Measurements from ENCODE around the gene ITM2C.

Gene ITM2C

GRCh38 chr2:230900336-230900995 is 35.7 kb downstream of the ITM2C start:
- Mint-ChIP-seq H3K4me1 (peaks cover 62% of the 10 kb centered on the region), H3K9me3 (no peaks in the 10 kb centered on the region), H3K27ac (peak overlapping the region; percentile 32), H3K27me3 (peaks cover 11% of the 10 kb centered on the region), H3K36me3 (ENCODE audit: low read depth) (no peaks in the 10 kb centered on the region), H3K4me3 (no peak overlapping the region)
- peak; percentile 2 for DNase-seq
- no peak for ATAC-seq

DNA sequence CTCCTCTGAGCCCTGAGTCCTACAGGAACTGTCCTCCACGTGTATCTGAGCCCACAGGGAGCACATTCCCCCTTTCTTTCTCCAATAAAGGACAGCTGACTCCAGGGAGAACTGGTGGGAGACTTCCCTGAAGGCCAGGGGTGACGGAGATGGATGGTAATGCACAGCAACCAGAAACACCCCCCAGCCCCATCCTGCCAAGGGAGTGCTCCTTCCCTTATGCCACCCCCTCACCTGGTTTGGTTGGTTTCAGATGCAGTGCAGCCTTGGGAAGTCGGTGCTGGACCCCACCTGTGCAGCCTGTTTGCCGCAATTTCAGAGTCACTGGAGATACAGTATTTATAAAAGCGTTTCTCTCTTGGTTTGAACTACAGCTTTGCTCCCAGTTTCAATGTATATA is 36.3 kb downstream of the ITM2C start:
- H3K27me3 Mint-ChIP-seq, result peaks cover 11% of the 10 kb centered on the region
- no peaks in the 10 kb centered on the region for H3K9me3 Mint-ChIP-seq
- ATAC-seq (no peak), DNase-seq (peak; percentile 1)
- peaks cover 62% of the 10 kb centered on the region for H3K4me1 Mint-ChIP-seq
- no peak overlapping the region for H3K4me3 Mint-ChIP-seq
- H3K36me3 Mint-ChIP-seq (ENCODE audit: low read depth), result no peaks in the 10 kb centered on the region
- H3K27ac Mint-ChIP-seq, result no peak overlapping the region

GRCh38 chr2:230902180-230902899 is 37.6 kb downstream of the ITM2C start:
- H3K4me1 Mint-ChIP-seq, result peaks cover 72% of the 10 kb centered on the region

DNA sequence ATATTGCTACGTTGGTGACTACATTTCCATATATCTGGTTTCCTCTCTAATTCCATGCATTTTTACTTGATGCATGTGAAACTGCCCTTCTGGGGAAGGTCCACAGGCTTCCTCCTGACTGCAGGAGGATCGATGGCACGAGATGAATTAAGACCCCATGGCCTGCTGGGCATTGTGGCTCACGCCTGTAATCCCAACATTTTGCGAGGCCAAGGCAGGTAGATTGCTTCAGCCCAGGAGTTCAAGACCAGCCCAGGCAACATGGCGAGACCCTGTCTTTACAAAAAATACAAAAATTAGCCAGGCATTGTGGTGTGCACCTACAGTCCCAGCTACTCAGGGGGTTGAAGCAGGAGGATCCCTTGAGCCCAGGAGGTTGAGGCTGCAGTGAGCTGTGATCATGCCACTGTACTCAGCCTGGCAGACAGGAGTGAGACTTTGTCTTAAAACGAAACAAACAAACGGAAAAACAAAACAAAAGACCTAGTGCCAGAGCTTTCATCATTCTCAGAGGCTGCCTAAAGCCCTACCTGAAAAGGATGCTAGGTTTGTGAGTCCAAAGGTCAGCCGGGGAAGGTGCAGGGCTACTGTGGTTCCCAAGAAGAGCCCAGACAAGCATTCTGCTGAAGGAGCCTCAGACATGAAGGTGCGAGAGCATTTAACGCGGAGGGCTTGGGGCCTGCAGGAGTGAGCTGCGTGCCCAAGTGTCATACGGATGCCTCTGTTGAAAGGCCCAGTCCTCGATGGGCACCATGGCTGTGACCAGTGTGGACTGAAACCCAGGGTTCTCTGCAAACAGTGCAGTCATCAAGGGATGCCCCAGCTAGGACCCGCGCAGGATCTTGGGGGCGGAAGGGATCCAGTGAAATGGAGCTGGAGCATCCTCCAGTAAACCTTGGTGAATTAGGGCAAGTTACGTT is 38.7 kb downstream of the ITM2C start:
- Mint-ChIP-seq H3K36me3 (ENCODE audit: low read depth) (no peaks in the 10 kb centered on the region), H3K4me3 (no peak overlapping the region), H3K9me3 (no peaks in the 10 kb centered on the region), H3K4me1 (peaks cover 79% of the 10 kb centered on the region), H3K27me3 (peaks cover 11% of the 10 kb centered on the region), H3K27ac (no peak overlapping the region)
- ATAC-seq, result no peak
- peak; percentile 1 for DNase-seq

More at GRCh38 chr2:230902180-230902899, 37.6 kb downstream of the ITM2C start:
- DNase-seq (peak; percentile 64), ATAC-seq (peak; percentile 26)
- Mint-ChIP-seq H3K27me3 (peaks cover 11% of the 10 kb centered on the region), H3K9me3 (no peaks in the 10 kb centered on the region), H3K4me3 (no peak overlapping the region), H3K27ac (peak overlapping the region; percentile 46), H3K36me3 (ENCODE audit: low read depth) (no peaks in the 10 kb centered on the region)

DNA sequence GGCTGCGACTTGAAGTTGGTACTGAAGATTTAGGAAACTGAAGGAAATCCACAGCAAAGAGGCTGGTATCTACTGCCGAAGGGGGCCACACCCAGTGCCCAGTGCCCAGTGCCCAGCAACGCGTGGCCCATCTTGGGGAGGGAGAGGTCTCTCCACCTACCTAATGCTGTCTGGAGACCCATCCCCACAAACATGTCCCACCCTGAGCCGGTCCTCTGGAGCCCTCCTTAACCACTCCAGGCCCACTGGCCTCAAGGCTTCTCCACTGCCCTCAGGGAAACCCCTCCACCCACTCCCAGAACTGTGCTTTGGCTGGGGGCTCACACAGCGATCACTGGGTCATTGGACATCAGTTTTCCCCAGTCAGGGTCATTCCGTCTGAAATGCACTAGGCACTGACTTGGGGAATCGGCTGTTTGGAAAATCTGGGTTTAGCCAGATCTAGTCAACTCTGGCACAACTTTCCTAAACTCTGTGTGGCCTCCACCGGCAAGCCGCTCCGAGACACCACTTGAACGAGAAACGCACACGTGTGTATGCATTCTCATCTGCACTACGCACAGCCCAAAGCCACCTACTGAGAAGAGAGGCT is 40.2 kb downstream of the ITM2C start:
- ATAC-seq (no peak), DNase-seq (no peak)
- no peaks in the 10 kb centered on the region for H3K36me3 Mint-ChIP-seq (ENCODE audit: low read depth)
- no peaks in the 10 kb centered on the region for H3K9me3 Mint-ChIP-seq
- peak overlapping the region; percentile 85 for H3K27ac Mint-ChIP-seq
- H3K27me3 Mint-ChIP-seq, result peaks cover 11% of the 10 kb centered on the region
- H3K4me1 Mint-ChIP-seq, result peaks cover 88% of the 10 kb centered on the region
- peak overlapping the region; percentile 77 for H3K4me3 Mint-ChIP-seq

DNA sequence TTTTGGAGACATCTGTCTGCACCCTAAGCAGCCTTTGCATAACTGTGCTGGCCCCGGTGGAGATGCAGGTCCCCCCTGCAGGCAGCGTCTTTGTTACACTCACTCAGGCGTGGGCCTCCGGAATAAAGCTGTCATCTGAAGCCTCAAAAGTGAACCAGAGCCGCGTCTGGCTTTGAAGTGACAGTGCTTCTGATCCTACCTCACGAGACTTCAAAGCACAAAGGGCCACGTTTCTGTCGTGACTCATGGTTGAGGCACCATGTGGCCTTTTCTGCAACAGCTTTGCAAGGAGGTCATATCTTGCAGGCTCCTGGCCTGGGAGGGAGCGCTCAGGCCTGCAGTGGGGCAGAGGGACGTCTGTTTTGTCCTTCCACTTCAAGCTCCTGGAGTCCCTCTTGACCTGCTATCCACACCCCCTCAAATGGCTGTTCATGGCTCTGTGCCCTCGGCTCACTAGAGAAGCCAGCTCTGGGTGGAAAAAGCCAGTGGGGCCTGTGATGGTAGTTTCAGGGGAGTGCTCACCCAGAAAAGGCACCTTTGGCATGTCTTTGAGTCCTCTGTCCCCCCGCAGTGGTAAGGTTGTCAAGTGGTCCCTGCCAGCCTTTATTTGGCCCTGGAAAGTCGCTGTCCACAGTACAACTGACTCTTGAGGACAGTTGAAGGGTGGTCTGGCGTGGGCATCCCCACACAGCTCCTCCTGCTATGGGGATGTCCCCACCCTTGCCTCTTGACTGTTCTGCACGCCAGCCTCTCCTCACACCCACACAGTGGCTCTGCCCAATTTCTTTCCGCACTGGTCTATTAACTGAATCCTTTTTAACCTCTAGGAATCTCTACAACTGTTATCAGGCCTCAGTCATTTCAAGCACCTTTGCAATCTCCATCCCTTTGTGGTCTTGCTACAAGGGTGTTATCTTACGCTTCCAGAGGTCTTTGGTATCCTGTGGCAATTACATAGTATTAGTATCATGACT is 41.0 kb downstream of the ITM2C start:
- Mint-ChIP-seq H3K9me3 (no peaks in the 10 kb centered on the region), H3K27ac (peak overlapping the region; percentile 85), H3K4me3 (peak overlapping the region; percentile 77), H3K4me1 (peaks cover 90% of the 10 kb centered on the region), H3K36me3 (ENCODE audit: low read depth) (peaks cover 3% of the 10 kb centered on the region), H3K27me3 (peaks cover 8% of the 10 kb centered on the region)
- ATAC-seq (peak; percentile 82), DNase-seq (peak; percentile 84)

DNA sequence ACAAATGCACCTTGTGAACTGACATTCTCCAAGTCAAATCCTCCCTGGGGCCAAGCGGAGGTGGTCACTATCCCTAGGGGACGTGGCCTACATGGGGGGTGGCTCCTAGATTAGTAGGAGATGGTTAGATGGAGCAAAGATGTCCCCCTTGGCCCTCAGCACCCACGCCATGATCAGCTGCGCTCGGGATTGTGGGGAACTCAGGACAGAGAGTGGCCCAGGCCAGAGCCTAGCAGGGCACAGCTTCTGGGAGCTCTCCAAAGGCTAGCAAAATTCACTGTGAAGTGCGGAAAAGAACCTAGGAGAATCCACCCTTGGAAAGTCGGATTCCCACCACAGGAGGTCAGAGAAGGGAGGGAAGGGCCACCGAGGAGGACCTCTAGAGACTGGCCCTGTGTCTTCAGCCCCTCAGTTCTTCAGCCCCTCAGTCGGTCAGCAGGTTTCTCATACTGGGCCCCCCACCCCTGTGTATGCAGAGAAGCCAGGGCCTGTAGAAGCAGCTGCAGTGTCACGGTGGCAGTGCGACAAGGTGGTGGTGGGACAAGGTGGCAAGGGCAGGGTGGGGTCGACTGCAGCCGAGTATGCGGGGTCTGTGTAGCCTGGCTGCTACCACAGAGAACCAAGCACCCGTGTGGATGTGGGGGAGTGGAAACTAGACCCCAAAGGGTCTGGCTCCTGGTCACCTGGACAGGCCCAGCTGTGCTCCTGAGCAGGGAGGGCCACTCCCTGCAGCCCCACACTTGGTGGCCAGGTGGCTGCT is 41.9 kb downstream of the ITM2C start:
- H3K36me3 Mint-ChIP-seq (ENCODE audit: low read depth), result peaks cover 3% of the 10 kb centered on the region
- peak overlapping the region; percentile 85 for H3K27ac Mint-ChIP-seq
- peak overlapping the region; percentile 77 for H3K4me3 Mint-ChIP-seq
- peaks cover 94% of the 10 kb centered on the region for H3K4me1 Mint-ChIP-seq
- H3K9me3 Mint-ChIP-seq, result no peaks in the 10 kb centered on the region
- DNase-seq (peak; percentile 3), ATAC-seq (no peak)
- H3K27me3 Mint-ChIP-seq, result no peaks in the 10 kb centered on the region

- H3K27ac Mint-ChIP-seq, result peak overlapping the region; percentile 74
- peak overlapping the region; percentile 77 for H3K4me3 Mint-ChIP-seq
- H3K36me3 Mint-ChIP-seq (ENCODE audit: low read depth), result peaks cover 3% of the 10 kb centered on the region
- no peaks in the 10 kb centered on the region for H3K9me3 Mint-ChIP-seq
- DNase-seq, result peak; percentile 3
- no peaks in the 10 kb centered on the region for H3K27me3 Mint-ChIP-seq
- peaks cover 88% of the 10 kb centered on the region for H3K4me1 Mint-ChIP-seq
- ATAC-seq, result no peak
Observed at GRCh38 chr2:230907361-230908091, 42.8 kb downstream of the ITM2C start.

- Mint-ChIP-seq H3K27me3 (no peaks in the 10 kb centered on the region), H3K4me3 (peak overlapping the region; percentile 77), H3K36me3 (ENCODE audit: low read depth) (peaks cover 3% of the 10 kb centered on the region), H3K27ac (peak overlapping the region; percentile 74), H3K4me1 (peaks cover 82% of the 10 kb centered on the region), H3K9me3 (no peaks in the 10 kb centered on the region)
- DNase-seq (no peak), ATAC-seq (no peak)
Observed at GRCh38 chr2:230908092-230908594, 43.4 kb downstream of the ITM2C start.

- peak overlapping the region; percentile 74 for H3K27ac Mint-ChIP-seq
- H3K27me3 Mint-ChIP-seq, result no peaks in the 10 kb centered on the region
- ATAC-seq, result peak; percentile 58
- peaks cover 82% of the 10 kb centered on the region for H3K4me1 Mint-ChIP-seq
- H3K9me3 Mint-ChIP-seq, result no peaks in the 10 kb centered on the region
- peak overlapping the region; percentile 77 for H3K4me3 Mint-ChIP-seq
- peak; percentile 72 for DNase-seq
- H3K36me3 Mint-ChIP-seq (ENCODE audit: low read depth), result peaks cover 3% of the 10 kb centered on the region
Observed at GRCh38 chr2:230908595-230909191, 44.0 kb downstream of the ITM2C start.

- Mint-ChIP-seq H3K27ac (no peak overlapping the region), H3K27me3 (no peaks in the 10 kb centered on the region), H3K4me1 (peaks cover 82% of the 10 kb centered on the region), H3K9me3 (no peaks in the 10 kb centered on the region), H3K4me3 (no peak overlapping the region), H3K36me3 (ENCODE audit: low read depth) (peaks cover 5% of the 10 kb centered on the region)
- DNase-seq, result no peak
- no peak for ATAC-seq
Observed at GRCh38 chr2:230909841-230910545, 45.3 kb downstream of the ITM2C start.

All from activated naive CD8-positive, alpha-beta T cell treated with anti-CD3 and anti-CD28 coated beads, Interleukin-2, amount 50 U/mL, for 24 hours (primary cell).